ENCODE results near the gene GLS. TPM values are rescaled to one million over a fixed set of nuclear protein-coding genes. Genes with fewer than 3 reads are reported as not detected.

GLS gene
- 93.2 TPM for total RNA-seq
- 10 to 100 TPM; 49.2 to 74.1 (median 59.9) TPM for polyA plus RNA-seq (ENCODE audit: insufficient read depth in 1 of 8, insufficient read length in 8 of 8, low replicate concordance in 1 of 8)
- long read RNA-seq, donor 1, full-length matches to known transcripts, result 4 of 4 reads
- long read RNA-seq, donor 1, partial matches to known transcripts, result 0 of 4 reads
- long read RNA-seq, donor 1, other reads (novel, unspliced or antisense), result 0 of 4 reads
- long read RNA-seq, donor 2, result 0 reads
- long read RNA-seq, donor 3, full-length matches to known transcripts, result 6 of 6 reads
- long read RNA-seq, donor 3, partial matches to known transcripts, result 0 of 6 reads
- long read RNA-seq, donor 3, other reads (novel, unspliced or antisense), result 0 of 6 reads
- long read RNA-seq, donor 4, full-length matches to known transcripts, result 8 of 8 reads
- long read RNA-seq, donor 4, partial matches to known transcripts, result 0 of 8 reads
- long read RNA-seq, donor 4, other reads (novel, unspliced or antisense), result 0 of 8 reads
- long read RNA-seq, donor 5, full-length matches to known transcripts, result 16 of 112 reads
- long read RNA-seq, donor 5, partial matches to known transcripts, result 96 of 112 reads
- long read RNA-seq, donor 5, other reads (novel, unspliced or antisense), result 0 of 112 reads
- long read RNA-seq, donor 6, full-length matches to known transcripts, result 4 of 53 reads
- long read RNA-seq, donor 6, partial matches to known transcripts, result 49 of 53 reads
- long read RNA-seq, donor 6, other reads (novel, unspliced or antisense), result 0 of 53 reads
- long read RNA-seq, donor 7, full-length matches to known transcripts, result 2 of 8 reads
- long read RNA-seq, donor 7, partial matches to known transcripts, result 6 of 8 reads
- long read RNA-seq, donor 7, other reads (novel, unspliced or antisense), result 0 of 8 reads
- long read RNA-seq, donor 8, full-length matches to known transcripts, result 6 of 6 reads
- long read RNA-seq, donor 8, partial matches to known transcripts, result 0 of 6 reads
- long read RNA-seq, donor 8, other reads (novel, unspliced or antisense), result 0 of 6 reads
- long read RNA-seq, donor 9, full-length matches to known transcripts, result 5 of 17 reads
- long read RNA-seq, donor 9, partial matches to known transcripts, result 12 of 17 reads
- long read RNA-seq, donor 9, other reads (novel, unspliced or antisense), result 0 of 17 reads
- long read RNA-seq, donor 10, full-length matches to known transcripts, result 5 of 18 reads
- long read RNA-seq, donor 10, partial matches to known transcripts, result 13 of 18 reads
- long read RNA-seq, donor 10, other reads (novel, unspliced or antisense), result 0 of 18 reads
- long read RNA-seq, donor 11, full-length matches to known transcripts, result 3 of 16 reads
- long read RNA-seq, donor 11, partial matches to known transcripts, result 13 of 16 reads
- long read RNA-seq, donor 11, other reads (novel, unspliced or antisense), result 0 of 16 reads

- Histone ChIP-seq H3K4me1 (ENCODE audit: control insufficient read depth, insufficient read depth, low read length) (peaks cover 2% of the 10 kb centered on the region), H3K9me3 (replicated peaks; ENCODE audit: control insufficient read depth, low read depth, low read length) (no peaks in the 10 kb centered on the region), H3K4me3 (ENCODE audit: low read length) (peak within 1 kb of the TSS; percentile 77), H3K36me3 (ENCODE audit: control insufficient read depth, insufficient read depth, low read length) (no peaks in the 10 kb centered on the region), H3K27me3 (ENCODE audit: control insufficient read depth, insufficient read depth, low read length) (no peaks in the 10 kb centered on the region), H3K27ac (ENCODE audit: low read length) (peak within 1 kb of the TSS; percentile 99)
- DNase-seq, result peak; percentile 99
- WGBS (ENCODE audit: insufficient coverage), result under 1% methylated on average over 44 of the region's 56 CpGs
Observed at GRCh38 chr2:190880378-190881083, at the start of gene GLS. Gene GLS, plus strand, starts transcription at chr2:190880821. Its CDS starts 264 bp downstream, at chr2:190881085.

DNA sequence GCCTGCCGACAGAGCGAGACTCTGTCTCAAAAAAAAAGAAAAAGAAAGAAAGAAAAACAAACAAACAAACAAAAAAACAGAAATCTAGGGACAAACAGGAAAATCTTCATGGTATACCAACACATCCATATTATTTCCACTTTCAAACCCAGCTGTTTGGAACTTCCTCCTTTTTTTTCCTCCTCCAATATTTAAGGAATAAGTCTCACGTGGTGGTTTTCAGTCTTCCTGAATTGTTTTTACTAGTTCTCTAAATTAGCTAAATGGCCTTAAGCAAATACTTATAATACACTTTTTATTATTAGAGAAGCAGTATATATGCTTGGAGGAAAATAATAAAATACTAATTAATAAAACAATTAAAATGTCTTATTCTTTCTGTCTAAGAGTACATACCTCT lies 48.7 kb upstream of the GLS start:
- H3K4me1 ChIP-seq (ENCODE audit: control insufficient read depth, insufficient read depth, low read length), result no peaks in the 10 kb centered on the region
- no peak overlapping the region for H3K4me3 ChIP-seq (ENCODE audit: low read length)
- no peaks in the 10 kb centered on the region for H3K9me3 ChIP-seq (replicated peaks; ENCODE audit: control insufficient read depth, low read depth, low read length)
- H3K36me3 ChIP-seq (ENCODE audit: control insufficient read depth, insufficient read depth, low read length), result no peaks in the 10 kb centered on the region
- WGBS (ENCODE audit: insufficient coverage), result no CpG with 5 or more reads among the region's 3 CpGs
- no peaks in the 10 kb centered on the region for H3K27me3 ChIP-seq (ENCODE audit: control insufficient read depth, insufficient read depth, low read length)
- no peak overlapping the region for H3K27ac ChIP-seq (ENCODE audit: low read length)
- peak; percentile 28 for DNase-seq

DNA sequence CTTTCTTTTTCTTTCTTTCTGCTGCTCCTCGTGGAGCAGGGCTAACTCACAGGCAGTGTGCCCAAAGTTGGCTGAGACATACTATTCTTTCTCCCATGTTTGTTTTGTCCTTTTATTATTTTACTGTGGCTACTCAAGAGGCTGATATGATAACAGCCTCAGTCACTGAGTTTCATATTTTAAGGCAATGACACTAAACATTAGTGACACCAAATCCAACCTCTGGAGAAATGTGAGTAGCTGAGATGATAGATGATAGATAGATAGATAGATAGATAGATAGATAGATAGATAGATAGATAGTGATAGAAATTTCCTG lies 45.8 kb upstream of the GLS start:
- no peaks in the 10 kb centered on the region for H3K27me3 ChIP-seq (ENCODE audit: control insufficient read depth, insufficient read depth, low read length)
- no peak overlapping the region for H3K4me3 ChIP-seq (ENCODE audit: low read length)
- H3K27ac ChIP-seq (ENCODE audit: low read length), result no peak overlapping the region
- no peaks in the 10 kb centered on the region for H3K9me3 ChIP-seq (replicated peaks; ENCODE audit: control insufficient read depth, low read depth, low read length)
- WGBS (ENCODE audit: insufficient coverage), result no CpG with 5 or more reads among the region's 1 CpG
- DNase-seq, result no peak
- no peaks in the 10 kb centered on the region for H3K4me1 ChIP-seq (ENCODE audit: control insufficient read depth, insufficient read depth, low read length)
- no peaks in the 10 kb centered on the region for H3K36me3 ChIP-seq (ENCODE audit: control insufficient read depth, insufficient read depth, low read length)

DNA sequence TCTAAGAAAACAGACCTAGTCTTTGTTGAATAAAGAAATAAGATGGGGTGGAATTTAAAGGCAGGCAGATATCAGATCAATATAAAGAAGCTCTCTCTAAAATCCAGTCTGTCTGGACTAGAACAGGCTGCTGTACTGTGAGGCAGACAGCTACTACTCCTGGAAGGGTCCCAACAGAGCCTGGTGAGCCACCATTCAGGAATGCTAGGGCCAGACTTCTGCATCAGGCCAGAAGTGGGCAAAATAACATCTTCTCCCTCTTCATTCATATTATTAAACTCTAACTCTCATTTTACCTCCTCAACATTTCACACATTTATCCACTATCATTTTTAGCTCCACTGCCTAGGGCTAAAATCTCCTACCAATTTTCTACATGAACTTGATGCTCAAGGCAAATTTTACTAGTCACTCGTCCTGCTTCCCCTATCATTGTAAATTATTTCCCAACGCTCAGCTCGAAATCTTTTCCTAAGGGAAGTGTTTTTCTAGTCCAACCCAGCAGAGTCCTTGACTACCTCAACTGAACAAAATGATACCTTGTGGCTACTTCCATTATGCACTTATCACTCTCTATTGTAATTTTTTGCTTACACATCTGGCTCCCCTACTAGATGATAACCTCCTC lies 45.2 kb upstream of the GLS start:
- H3K27me3 ChIP-seq (ENCODE audit: control insufficient read depth, insufficient read depth, low read length), result no peaks in the 10 kb centered on the region
- no peak overlapping the region for H3K27ac ChIP-seq (ENCODE audit: low read length)
- no peaks in the 10 kb centered on the region for H3K36me3 ChIP-seq (ENCODE audit: control insufficient read depth, insufficient read depth, low read length)
- H3K4me1 ChIP-seq (ENCODE audit: control insufficient read depth, insufficient read depth, low read length), result no peaks in the 10 kb centered on the region
- no peaks in the 10 kb centered on the region for H3K9me3 ChIP-seq (replicated peaks; ENCODE audit: control insufficient read depth, low read depth, low read length)
- H3K4me3 ChIP-seq (ENCODE audit: low read length), result no peak overlapping the region
- WGBS (ENCODE audit: insufficient coverage), result 72% methylated on average over 2 of the region's 3 CpGs
- DNase-seq, result peak; percentile 48

DNA sequence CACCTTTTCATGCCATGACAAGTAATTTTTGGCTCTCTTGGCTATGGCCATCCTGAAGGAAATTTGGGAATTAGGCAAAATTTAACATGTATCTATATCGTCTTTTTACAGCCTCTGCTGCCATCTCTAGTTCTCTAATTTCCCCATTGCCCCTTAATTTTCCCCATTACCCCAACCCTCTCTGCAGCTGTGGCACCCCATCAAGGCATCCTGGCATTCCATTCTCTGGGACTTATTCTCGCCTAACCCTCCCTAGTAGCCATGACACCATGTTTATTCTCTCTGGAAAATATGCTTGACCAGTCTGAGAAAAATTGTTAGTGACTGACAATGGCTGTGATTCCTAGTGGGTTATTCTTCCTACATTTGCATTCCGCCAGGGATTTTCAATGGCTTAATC lies 43.9 kb upstream of the GLS start:
- Histone ChIP-seq H3K27me3 (ENCODE audit: control insufficient read depth, insufficient read depth, low read length) (no peaks in the 10 kb centered on the region), H3K27ac (ENCODE audit: low read length) (no peak overlapping the region), H3K9me3 (replicated peaks; ENCODE audit: control insufficient read depth, low read depth, low read length) (no peaks in the 10 kb centered on the region), H3K36me3 (ENCODE audit: control insufficient read depth, insufficient read depth, low read length) (no peaks in the 10 kb centered on the region), H3K4me3 (ENCODE audit: low read length) (no peak overlapping the region), H3K4me1 (ENCODE audit: control insufficient read depth, insufficient read depth, low read length) (no peaks in the 10 kb centered on the region)
- WGBS (ENCODE audit: insufficient coverage), result 86% methylated on average over 1 of the region's 3 CpGs
- no peak for DNase-seq

- Histone ChIP-seq H3K36me3 (ENCODE audit: control insufficient read depth, insufficient read depth, low read length) (no peaks in the 10 kb centered on the region), H3K27ac (ENCODE audit: low read length) (no peak overlapping the region), H3K27me3 (ENCODE audit: control insufficient read depth, insufficient read depth, low read length) (no peaks in the 10 kb centered on the region), H3K9me3 (replicated peaks; ENCODE audit: control insufficient read depth, low read depth, low read length) (no peaks in the 10 kb centered on the region), H3K4me1 (ENCODE audit: control insufficient read depth, insufficient read depth, low read length) (no peaks in the 10 kb centered on the region), H3K4me3 (ENCODE audit: low read length) (no peak overlapping the region)
- no peak for DNase-seq
Observed at GRCh38 chr2:190837420-190837819, 43.2 kb upstream of the GLS start.

- no CpG with 5 or more reads among the region's 3 CpGs for WGBS (ENCODE audit: insufficient coverage)
- no peaks in the 10 kb centered on the region for H3K4me1 ChIP-seq (ENCODE audit: control insufficient read depth, insufficient read depth, low read length)
- DNase-seq, result peak; percentile 47
Observed at GRCh38 chr2:190837952-190838361, 42.7 kb upstream of the GLS start.

GRCh38 chr2:190838492-190838910 lies 42.1 kb upstream of the GLS start:
- H3K4me1 ChIP-seq (ENCODE audit: control insufficient read depth, insufficient read depth, low read length), result no peaks in the 10 kb centered on the region
- no peaks in the 10 kb centered on the region for H3K36me3 ChIP-seq (ENCODE audit: control insufficient read depth, insufficient read depth, low read length)
- no peaks in the 10 kb centered on the region for H3K27me3 ChIP-seq (ENCODE audit: control insufficient read depth, insufficient read depth, low read length)
- WGBS (ENCODE audit: insufficient coverage), result 70% methylated on average over 2 of the region's 2 CpGs
- H3K4me3 ChIP-seq (ENCODE audit: low read length), result no peak overlapping the region
- no peak overlapping the region for H3K27ac ChIP-seq (ENCODE audit: low read length)
- no peak for DNase-seq
- H3K9me3 ChIP-seq (replicated peaks; ENCODE audit: control insufficient read depth, low read depth, low read length), result no peaks in the 10 kb centered on the region

More at GRCh38 chr2:190837952-190838361, 42.7 kb upstream of the GLS start:
- Histone ChIP-seq H3K4me3 (ENCODE audit: low read length) (no peak overlapping the region), H3K27ac (ENCODE audit: low read length) (no peak overlapping the region), H3K27me3 (ENCODE audit: control insufficient read depth, insufficient read depth, low read length) (no peaks in the 10 kb centered on the region), H3K36me3 (ENCODE audit: control insufficient read depth, insufficient read depth, low read length) (no peaks in the 10 kb centered on the region), H3K9me3 (replicated peaks; ENCODE audit: control insufficient read depth, low read depth, low read length) (no peaks in the 10 kb centered on the region)

DNA sequence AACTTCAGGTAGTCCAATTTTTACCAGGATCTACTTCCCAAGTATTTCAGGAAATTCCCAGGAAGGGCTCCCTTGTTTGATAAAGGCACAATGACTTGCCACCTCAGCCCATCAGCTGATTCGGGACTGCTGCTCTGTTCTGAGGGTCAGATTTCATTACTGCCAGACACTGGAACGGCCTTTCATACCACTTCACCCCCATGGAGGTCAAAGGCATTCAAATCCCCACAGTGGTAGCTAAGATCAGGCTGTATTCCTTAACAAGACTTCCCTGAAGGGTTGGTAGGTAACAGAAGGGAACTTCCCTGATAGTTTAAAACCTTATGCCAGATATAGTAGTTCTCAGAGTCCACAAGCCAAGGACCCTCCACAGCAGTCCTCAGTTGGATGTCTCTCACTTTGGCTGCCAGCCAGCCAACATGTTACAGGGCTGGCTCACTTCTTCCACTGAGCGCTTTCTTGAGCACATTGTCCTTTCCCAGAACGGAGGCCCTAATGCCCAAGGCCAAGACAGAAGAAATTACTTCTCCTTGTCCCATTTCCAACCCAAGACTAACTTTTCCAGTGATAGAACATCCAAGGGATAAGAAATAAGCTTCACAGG lies 40.0 kb upstream of the GLS start:
- H3K36me3 ChIP-seq (ENCODE audit: control insufficient read depth, insufficient read depth, low read length), result no peaks in the 10 kb centered on the region
- H3K27me3 ChIP-seq (ENCODE audit: control insufficient read depth, insufficient read depth, low read length), result no peaks in the 10 kb centered on the region
- no peak for DNase-seq
- WGBS (ENCODE audit: insufficient coverage), result 49% methylated on average over 3 of the region's 4 CpGs
- no peaks in the 10 kb centered on the region for H3K4me1 ChIP-seq (ENCODE audit: control insufficient read depth, insufficient read depth, low read length)
- H3K4me3 ChIP-seq (ENCODE audit: low read length), result no peak overlapping the region
- no peak overlapping the region for H3K27ac ChIP-seq (ENCODE audit: low read length)
- no peaks in the 10 kb centered on the region for H3K9me3 ChIP-seq (replicated peaks; ENCODE audit: control insufficient read depth, low read depth, low read length)
